Measurements from ENCODE around the gene CDCP1.
"Not testable (repeated sequence)": the region's sequence is repeated elsewhere in the genome, so short reads cannot be mapped to it uniquely, and the experiment has no call there.

CDCP1 gene

GRCh38 chr3:45062697-45063070 is 83.5 kb downstream of the CDCP1 start:
- Histone ChIP-seq H3K9ac (ENCODE audit: low read depth in 1 of 2, low read length in 2 of 2) (no peak overlapping the region), H3K27me3 (ENCODE audit: control insufficient read depth in 1 of 2, insufficient read depth in 2 of 2, low read length in 2 of 2) (no peaks in the 10 kb centered on the region), H3K36me3 (ENCODE audit: control insufficient read depth in 1 of 2, insufficient read depth in 2 of 2, low read length in 2 of 2) (no peaks in the 10 kb centered on the region), H3K4me3 (ENCODE audit: low read depth in 1 of 2, low read length in 2 of 2) (no peak overlapping the region), H3K9me3 (ENCODE audit: control insufficient read depth in 1 of 2, low read length in 2 of 2) (no peaks in the 10 kb centered on the region), H3K4me1 (ENCODE audit: control insufficient read depth in 1 of 2, insufficient read depth in 2 of 2, low read length in 2 of 2) (peaks cover 17 to 22% of the 10 kb centered on the region in 2 donors), H3K27ac (ENCODE audit: low read depth, low read length) (no peak overlapping the region)

- peaks cover 3% of the 10 kb centered on the region in 2 donors for H3K4me1 ChIP-seq (ENCODE audit: control insufficient read depth in 1 of 2, insufficient read depth in 2 of 2, low read length in 2 of 2)
These were observed 85.8 kb downstream of the CDCP1 start for GRCh38 chr3:45060165-45060892.

DNA sequence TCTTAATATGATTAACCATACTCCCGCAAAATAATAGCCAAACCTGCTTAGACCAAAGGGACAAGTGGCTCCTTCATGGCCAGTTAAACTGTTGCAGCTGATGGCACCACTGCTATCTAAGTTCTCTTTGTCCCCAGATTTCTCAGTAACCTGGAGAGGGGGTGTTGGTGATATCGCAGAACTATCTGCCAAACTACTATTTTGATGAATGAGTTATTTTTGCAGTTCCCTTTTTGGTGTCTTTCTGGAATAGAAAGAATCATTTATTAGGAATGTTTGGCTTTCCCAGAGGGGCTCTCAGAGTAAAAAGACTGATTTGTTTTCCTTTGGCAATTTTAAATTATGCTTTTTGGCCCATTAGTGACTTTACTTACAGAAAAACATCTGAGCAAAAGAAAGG is 87.0 kb downstream of the CDCP1 start:
- no peaks in the 10 kb centered on the region for H3K4me1 ChIP-seq (ENCODE audit: control insufficient read depth in 1 of 2, insufficient read depth in 2 of 2, low read length in 2 of 2)

More at GRCh38 chr3:45060165-45060892, 85.8 kb downstream of the CDCP1 start:
- H3K4me3 ChIP-seq (ENCODE audit: low read depth in 1 of 2, low read length in 2 of 2) = no peak overlapping the region
- H3K27me3 ChIP-seq (ENCODE audit: control insufficient read depth in 1 of 2, insufficient read depth in 2 of 2, low read length in 2 of 2) = no peaks in the 10 kb centered on the region
- no peaks in the 10 kb centered on the region for H3K9me3 ChIP-seq (ENCODE audit: control insufficient read depth in 1 of 2, low read length in 2 of 2)
- no peak overlapping the region for H3K9ac ChIP-seq (ENCODE audit: low read depth in 1 of 2, low read length in 2 of 2)
- H3K36me3 ChIP-seq (ENCODE audit: control insufficient read depth in 1 of 2, insufficient read depth in 2 of 2, low read length in 2 of 2) = no peaks in the 10 kb centered on the region
- no peak overlapping the region for H3K27ac ChIP-seq (ENCODE audit: low read depth, low read length)

DNA sequence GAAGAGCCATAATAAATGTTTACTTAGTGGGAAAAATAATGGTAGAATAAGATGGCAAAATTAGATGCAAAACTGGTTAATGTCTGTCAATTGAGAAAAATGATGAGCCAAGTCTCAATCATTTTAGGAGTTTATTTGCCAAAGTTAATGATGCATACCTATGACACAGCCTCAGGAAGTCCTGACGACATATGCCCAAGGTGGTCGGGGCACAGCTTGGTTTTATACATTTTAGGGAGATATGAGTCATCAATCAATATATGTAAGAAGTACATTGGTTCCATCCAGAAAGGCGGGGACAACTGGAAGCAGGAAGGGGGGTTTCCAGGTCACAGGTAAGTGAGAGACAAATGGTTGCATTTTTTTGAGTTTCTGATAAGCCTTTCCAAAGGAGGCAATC is 88.6 kb downstream of the CDCP1 start:
- Histone ChIP-seq H3K27me3 (ENCODE audit: control insufficient read depth in 1 of 2, insufficient read depth in 2 of 2, low read length in 2 of 2) (no peaks in the 10 kb centered on the region), H3K9me3 (ENCODE audit: control insufficient read depth in 1 of 2, low read length in 2 of 2) (no peaks in the 10 kb centered on the region), H3K27ac (ENCODE audit: low read depth, low read length) (no peak overlapping the region), H3K36me3 (ENCODE audit: control insufficient read depth in 1 of 2, insufficient read depth in 2 of 2, low read length in 2 of 2) (no peaks in the 10 kb centered on the region), H3K4me3 (ENCODE audit: low read depth in 1 of 2, low read length in 2 of 2) (no peak overlapping the region), H3K4me1 (ENCODE audit: control insufficient read depth in 1 of 2, insufficient read depth in 2 of 2, low read length in 2 of 2) (no peaks in the 10 kb centered on the region), H3K9ac (ENCODE audit: low read depth in 1 of 2, low read length in 2 of 2) (no peak overlapping the region)

More for the DNA sequence above, 87.0 kb downstream of the CDCP1 start:
- H3K9me3 ChIP-seq (ENCODE audit: control insufficient read depth in 1 of 2, low read length in 2 of 2) = no peaks in the 10 kb centered on the region
- no peaks in the 10 kb centered on the region for H3K36me3 ChIP-seq (ENCODE audit: control insufficient read depth in 1 of 2, insufficient read depth in 2 of 2, low read length in 2 of 2)
- no peak overlapping the region for H3K4me3 ChIP-seq (ENCODE audit: low read depth in 1 of 2, low read length in 2 of 2)
- H3K9ac ChIP-seq (ENCODE audit: low read depth in 1 of 2, low read length in 2 of 2) = no peak overlapping the region
- no peaks in the 10 kb centered on the region for H3K27me3 ChIP-seq (ENCODE audit: control insufficient read depth in 1 of 2, insufficient read depth in 2 of 2, low read length in 2 of 2)
- no peak overlapping the region for H3K27ac ChIP-seq (ENCODE audit: low read depth, low read length)

- Histone ChIP-seq H3K9ac (ENCODE audit: low read depth in 1 of 2, low read length in 2 of 2) (no peak overlapping the region), H3K27ac (ENCODE audit: low read depth, low read length) (no peak overlapping the region), H3K4me3 (ENCODE audit: low read depth in 1 of 2, low read length in 2 of 2) (no peak overlapping the region), H3K36me3 (ENCODE audit: control insufficient read depth in 1 of 2, insufficient read depth in 2 of 2, low read length in 2 of 2) (no peaks in the 10 kb centered on the region), H3K27me3 (ENCODE audit: control insufficient read depth in 1 of 2, insufficient read depth in 2 of 2, low read length in 2 of 2) (no peaks in the 10 kb centered on the region), H3K4me1 (ENCODE audit: control insufficient read depth in 1 of 2, insufficient read depth in 2 of 2, low read length in 2 of 2) (no peaks in the 10 kb centered on the region), H3K9me3 (ENCODE audit: control insufficient read depth in 1 of 2, low read length in 2 of 2) (no peaks in the 10 kb centered on the region)
These were observed 89.4 kb downstream of the CDCP1 start for GRCh38 chr3:45056608-45057301.

DNA sequence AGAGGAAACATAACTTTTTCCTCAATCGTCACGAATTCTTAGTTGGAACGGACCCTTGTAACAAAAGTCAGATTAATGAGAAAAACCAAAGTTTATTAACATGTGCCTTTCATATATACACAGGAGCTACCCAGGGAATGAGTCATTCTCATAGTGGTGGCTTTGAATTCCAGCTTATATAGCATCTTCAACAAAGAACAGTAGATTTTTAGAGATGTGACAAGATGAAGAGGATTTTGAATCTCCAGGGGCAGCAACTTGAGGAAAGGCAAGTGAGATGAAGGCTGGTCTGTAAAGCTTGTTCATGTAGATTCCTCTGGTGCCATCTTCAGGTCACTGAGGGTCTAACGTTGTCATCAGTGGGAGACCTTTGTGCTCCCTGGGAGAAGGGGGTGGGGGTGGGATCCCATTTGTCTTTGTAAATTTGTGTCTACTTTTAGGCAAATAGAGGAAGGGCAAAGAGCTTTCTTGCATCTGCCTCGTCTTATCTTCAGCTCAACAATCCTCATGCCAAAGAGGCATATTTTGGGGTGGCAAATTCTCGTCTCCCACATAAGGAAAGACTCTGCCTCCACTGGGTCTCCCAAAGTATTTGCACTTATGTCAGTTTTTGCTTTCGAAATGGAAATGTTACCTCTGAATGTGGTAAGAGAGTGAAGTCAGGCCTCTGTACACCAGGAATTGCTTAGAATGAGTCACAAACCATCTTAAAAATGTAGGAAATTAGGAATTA is 90.6 kb downstream of the CDCP1 start:
- H3K27ac ChIP-seq (ENCODE audit: low read depth, low read length) = no peak overlapping the region
- H3K9ac ChIP-seq (ENCODE audit: low read depth in 1 of 2, low read length in 2 of 2) = no peak overlapping the region
- H3K4me1 ChIP-seq (ENCODE audit: control insufficient read depth in 1 of 2, insufficient read depth in 2 of 2, low read length in 2 of 2) = no peaks in the 10 kb centered on the region
- no peaks in the 10 kb centered on the region for H3K27me3 ChIP-seq (ENCODE audit: control insufficient read depth in 1 of 2, insufficient read depth in 2 of 2, low read length in 2 of 2)
- no peaks in the 10 kb centered on the region for H3K36me3 ChIP-seq (ENCODE audit: control insufficient read depth in 1 of 2, insufficient read depth in 2 of 2, low read length in 2 of 2)
- no peak overlapping the region for H3K4me3 ChIP-seq (ENCODE audit: low read depth in 1 of 2, low read length in 2 of 2)
- no peaks in the 10 kb centered on the region for H3K9me3 ChIP-seq (ENCODE audit: control insufficient read depth in 1 of 2, low read length in 2 of 2)

DNA sequence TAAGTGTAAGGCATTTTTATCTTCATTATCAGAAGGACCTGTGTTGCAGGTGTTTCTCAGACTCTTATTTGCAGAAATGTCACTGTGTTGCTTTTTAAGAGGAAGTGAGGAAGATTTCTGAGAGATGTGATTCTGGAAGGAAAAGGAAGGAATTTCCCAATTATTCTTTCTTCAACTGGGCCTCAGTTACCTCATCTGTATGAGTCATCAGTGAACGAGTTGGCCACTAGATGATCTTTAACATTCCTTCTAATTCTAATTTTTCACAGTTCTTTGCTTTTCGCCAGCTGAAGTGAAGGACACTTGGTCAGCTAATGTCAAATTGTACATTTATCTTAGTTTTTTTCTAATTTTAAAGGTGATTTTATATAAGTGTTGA is 91.2 kb downstream of the CDCP1 start:
- Histone ChIP-seq H3K27me3 (ENCODE audit: control insufficient read depth in 1 of 2, insufficient read depth in 2 of 2, low read length in 2 of 2) (no peaks in the 10 kb centered on the region), H3K9ac (ENCODE audit: low read depth in 1 of 2, low read length in 2 of 2) (no peak overlapping the region), H3K4me1 (ENCODE audit: control insufficient read depth in 1 of 2, insufficient read depth in 2 of 2, low read length in 2 of 2) (no peaks in the 10 kb centered on the region), H3K9me3 (ENCODE audit: control insufficient read depth in 1 of 2, low read length in 2 of 2) (no peaks in the 10 kb centered on the region), H3K27ac (ENCODE audit: low read depth, low read length) (no peak overlapping the region), H3K36me3 (ENCODE audit: control insufficient read depth in 1 of 2, insufficient read depth in 2 of 2, low read length in 2 of 2) (no peaks in the 10 kb centered on the region), H3K4me3 (ENCODE audit: low read depth in 1 of 2, low read length in 2 of 2) (no peak overlapping the region)

- H3K27ac ChIP-seq (ENCODE audit: low read depth, low read length) = no peak overlapping the region
- no peaks in the 10 kb centered on the region for H3K36me3 ChIP-seq (ENCODE audit: control insufficient read depth in 1 of 2, insufficient read depth in 2 of 2, low read length in 2 of 2)
- no peak overlapping the region for H3K9ac ChIP-seq (ENCODE audit: low read depth in 1 of 2, low read length in 2 of 2)
- H3K4me3 ChIP-seq (ENCODE audit: low read depth in 1 of 2, low read length in 2 of 2) = no peak overlapping the region
- H3K9me3 ChIP-seq (ENCODE audit: control insufficient read depth in 1 of 2, low read length in 2 of 2) = no peaks in the 10 kb centered on the region
- no peaks in the 10 kb centered on the region for H3K4me1 ChIP-seq (ENCODE audit: control insufficient read depth in 1 of 2, insufficient read depth in 2 of 2, low read length in 2 of 2)
- no peaks in the 10 kb centered on the region for H3K27me3 ChIP-seq (ENCODE audit: control insufficient read depth in 1 of 2, insufficient read depth in 2 of 2, low read length in 2 of 2)
These were observed 91.9 kb downstream of the CDCP1 start for GRCh38 chr3:45054196-45054857.

- H3K9me3 ChIP-seq (ENCODE audit: control insufficient read depth in 1 of 2, low read length in 2 of 2); H3K36me3 ChIP-seq (ENCODE audit: control insufficient read depth in 1 of 2, insufficient read depth in 2 of 2, low read length in 2 of 2); H3K4me3 ChIP-seq (ENCODE audit: low read depth in 1 of 2, low read length in 2 of 2); H3K4me1 ChIP-seq (ENCODE audit: control insufficient read depth in 1 of 2, insufficient read depth in 2 of 2, low read length in 2 of 2); H3K27me3 ChIP-seq (ENCODE audit: control insufficient read depth in 1 of 2, insufficient read depth in 2 of 2, low read length in 2 of 2); H3K9ac ChIP-seq (ENCODE audit: low read depth in 1 of 2, low read length in 2 of 2); H3K27ac ChIP-seq (ENCODE audit: low read depth, low read length): not testable (repeated sequence)
These were observed 92.4 kb downstream of the CDCP1 start for GRCh38 chr3:45053805-45054195.

- H3K9me3 ChIP-seq (ENCODE audit: control insufficient read depth in 1 of 2, low read length in 2 of 2) = no peaks in the 10 kb centered on the region
- H3K4me1 ChIP-seq (ENCODE audit: control insufficient read depth in 1 of 2, insufficient read depth in 2 of 2, low read length in 2 of 2) = no peaks in the 10 kb centered on the region
These were observed 94.5 kb downstream of the CDCP1 start for GRCh38 chr3:45051685-45052084.

More at GRCh38 chr3:45051685-45052084, 94.5 kb downstream of the CDCP1 start:
- Histone ChIP-seq H3K4me3 (ENCODE audit: low read depth in 1 of 2, low read length in 2 of 2) (no peak overlapping the region), H3K27ac (ENCODE audit: low read depth, low read length) (no peak overlapping the region), H3K9ac (ENCODE audit: low read depth in 1 of 2, low read length in 2 of 2) (no peak overlapping the region), H3K36me3 (ENCODE audit: control insufficient read depth in 1 of 2, insufficient read depth in 2 of 2, low read length in 2 of 2) (no peaks in the 10 kb centered on the region), H3K27me3 (ENCODE audit: control insufficient read depth in 1 of 2, insufficient read depth in 2 of 2, low read length in 2 of 2) (peaks cover 0 to 4% of the 10 kb centered on the region in 2 donors)
